Fibroblast of lung (primary cell): Measurements from ENCODE around the gene FAAP20. TPM values are rescaled to one million over a fixed set of nuclear protein-coding genes. Genes with fewer than 3 reads are reported as not detected.

Experiments used
- DNase-seq, 2 donors: peaks; one replicate each; pipeline versions ENCODE4 v3.0.0 to v3.0.0-alpha.2; 2010; ENCODE audit warnings: low read depth in 2 of 2
- H2AFZ ChIP-seq: 2 replicates; pipeline ENCODE4 v1.5.1; 2012; ENCODE audit warnings: low read length, control low read depth, inconsistent platforms
- H3K27ac ChIP-seq: 2 replicates; pipeline ENCODE4 v1.5.1; 2011; ENCODE audit warnings: low read length, control low read depth; ENCODE audit not compliant: insufficient read depth
- H3K27me3 ChIP-seq: 2 replicates; pipeline ENCODE4 v1.5.1; 2011; ENCODE audit warnings: mild to moderate bottlenecking, low read length; ENCODE audit not compliant: control insufficient read depth, insufficient read depth
- H3K36me3 ChIP-seq: 2 replicates; pipeline ENCODE4 v1.5.1; 2011; ENCODE audit warnings: low read length; ENCODE audit not compliant: control insufficient read depth, insufficient read depth
- H3K4me1 ChIP-seq: 2 replicates; pipeline ENCODE4 v1.5.1; 2011; ENCODE audit warnings: low read length; ENCODE audit not compliant: control insufficient read depth, insufficient read depth; ENCODE audit errors: extremely low read depth
- H3K4me2 ChIP-seq: 2 replicates; pipeline ENCODE4 v1.5.1; 2011; ENCODE audit warnings: low read length, control low read depth; ENCODE audit not compliant: insufficient read depth; ENCODE audit errors: extremely low read depth
- H3K4me3 ChIP-seq, 4 experiments: fragments of 200-600 bp in 1 of 4; sonication (generic) in 1 of 4; replicated peaks in 1 of 4; 2 replicates each; pipeline ENCODE4 v1.5.1; 2011 to 2016; ENCODE audit warnings: low read length in 4 of 4, low read depth in 3 of 4, mild to moderate bottlenecking in 3 of 4, control low read depth in 2 of 4, inconsistent platforms in 1 of 4, mixed read lengths in 1 of 4; ENCODE audit not compliant: insufficient read depth in 1 of 4; ENCODE audit errors: control extremely low read depth in 1 of 4
- H3K79me2 ChIP-seq: 2 replicates; pipeline ENCODE4 v1.5.1; 2012; ENCODE audit warnings: mild to moderate bottlenecking, low read length, inconsistent platforms; ENCODE audit not compliant: control insufficient read depth, insufficient read depth
- H3K9ac ChIP-seq: 2 replicates; pipeline ENCODE4 v1.5.1; 2011; ENCODE audit warnings: mild to moderate bottlenecking, low read length, control low read depth; ENCODE audit not compliant: insufficient read depth
- H3K9me3 ChIP-seq: 2 replicates; pipeline ENCODE4 v1.5.1; 2012; ENCODE audit warnings: low read depth, low read length; ENCODE audit not compliant: control insufficient read depth, insufficient read depth
- H4K20me1 ChIP-seq: 2 replicates; pipeline ENCODE4 v1.5.1; 2011; ENCODE audit warnings: low read length; ENCODE audit not compliant: control insufficient read depth, insufficient read depth; ENCODE audit errors: extremely low read depth
- CTCF ChIP-seq, 2 donors: IDR thresholded peaks in 1 of 2; conservative IDR thresholded peaks in 1 of 2; 1 replicate in 1 of 2; 2 replicates in 1 of 2; pipeline ENCODE4 v1.5.1; 2011 to 2012; ENCODE audit warnings: low read length in 2 of 2, control low read depth in 1 of 2, inconsistent platforms in 1 of 2, low read depth in 1 of 2, mild to moderate bottlenecking in 1 of 2
- EZH2 ChIP-seq: IDR thresholded peaks from 2 replicates; pipeline ENCODE4 v1.5.1; 2012; ENCODE audit warnings: low read length, control low read depth, mild to moderate bottlenecking; ENCODE audit errors: missing control alignments
- polyA plus RNA-seq, 2 donors: library from polyadenylated mRNA; depleted of rRNA in 1 of 2; stranded (reverse) in 1 of 2; unstranded in 1 of 2; fragments of >200 nt; gene quantifications; 2 replicates each; pipeline ENCODE4 v1.2.1, GENCODE V29; 2011 to 2012; ENCODE audit warnings: missing spikeins in 1 of 2
- total RNA-seq: library from RNA; depleted of rRNA; stranded (reverse); fragments of >200 nt; gene quantifications from 2 replicates; pipeline ENCODE4 v1.2.1, GENCODE V29; 2014

Gene FAAP20
- total and polyA plus RNA-seq, 2 donors (not counting 1 experiment from before 2014, with no cell fraction given): 8.2 to 21.5 TPM

GRCh38 chr1:2175055-2175414 lies 19.5 kb downstream of the FAAP20 start:
- peak overlapping the region; percentile 53 for H3K4me2 ChIP-seq
- TF ChIP-seq EZH2: no peak
- no peak for TF ChIP-seq CTCF (conservative IDR thresholded peaks at IDR 0.05 in 1 of 2, IDR thresholded peaks at IDR 0.05 in 1 of 2; ENCODE audit: low read depth in 1 of 2, low read length in 2 of 2)

GRCh38 chr1:2174348-2175054 lies 20.1 kb downstream of the FAAP20 start:
- H4K20me1 ChIP-seq: no peaks in the 10 kb centered on the region
- H2AFZ ChIP-seq: peak overlapping the region; percentile 55

More at GRCh38 chr1:2175055-2175414, 19.5 kb downstream of the FAAP20 start:
- DNase-seq: no peak
- H3K79me2 ChIP-seq: no peaks in the 10 kb centered on the region
- no peaks in the 10 kb centered on the region for H3K9me3 ChIP-seq
- H3K4me3 ChIP-seq: peak overlapping the region in 2 of 4 experiments; percentile 33 to 57
- no peak overlapping the region for H3K27ac ChIP-seq
- H3K4me1 ChIP-seq: no peaks in the 10 kb centered on the region
- no peaks in the 10 kb centered on the region for H3K27me3 ChIP-seq
- no peaks in the 10 kb centered on the region for H3K36me3 ChIP-seq
- H2AFZ ChIP-seq: peak overlapping the region; percentile 55
- no peaks in the 10 kb centered on the region for H4K20me1 ChIP-seq
- H3K9ac ChIP-seq: no peak overlapping the region

More at GRCh38 chr1:2174348-2175054, 20.1 kb downstream of the FAAP20 start:
- no peak overlapping the region for H3K9ac ChIP-seq
- H3K27ac ChIP-seq: no peak overlapping the region
- no peaks in the 10 kb centered on the region for H3K36me3 ChIP-seq
- no peaks in the 10 kb centered on the region for H3K9me3 ChIP-seq
- peak overlapping the region; percentile 28 to 57 (median 34) for H3K4me3 ChIP-seq
- H3K27me3 ChIP-seq: no peaks in the 10 kb centered on the region
- peak overlapping the region; percentile 53 for H3K4me2 ChIP-seq
- no peaks in the 10 kb centered on the region for H3K4me1 ChIP-seq
- H3K79me2 ChIP-seq: no peaks in the 10 kb centered on the region
- DNase-seq: peak; percentile 52 to 58
- TF ChIP-seq EZH2 (no peak), CTCF (conservative IDR thresholded peaks at IDR 0.05 in 1 of 2, IDR thresholded peaks at IDR 0.05 in 1 of 2; ENCODE audit: low read depth in 1 of 2, low read length in 2 of 2) (peak; percentile 92 to 93)
